Esophagus (tissue), 2 donors: Measurements from ENCODE around the gene ZAR1L. TPM values are rescaled to one million over a fixed set of nuclear protein-coding genes. Genes with fewer than 3 reads are reported as not detected.

Source experiments
- H3K27ac ChIP-seq, 2 donors: one replicate each; pipeline ENCODE4 v1.5.1; 2013; ENCODE audit warnings: low read depth in 2 of 2, mild to moderate bottlenecking in 2 of 2, inconsistent platforms in 1 of 2, low read length in 1 of 2, moderate library complexity in 1 of 2
- H3K27me3 ChIP-seq, 2 donors: one replicate each; pipeline ENCODE4 v1.6.1; 2013; ENCODE audit warnings: low read length in 2 of 2, control low read depth in 1 of 2, mild to moderate bottlenecking in 1 of 2; ENCODE audit not compliant: insufficient read depth in 2 of 2, control insufficient read depth in 1 of 2
- H3K36me3 ChIP-seq, 2 donors: one replicate each; pipeline ENCODE4 v1.6.1; 2013; ENCODE audit warnings: low read length in 1 of 2; ENCODE audit not compliant: control insufficient read depth in 2 of 2, insufficient read depth in 2 of 2
- H3K4me1 ChIP-seq, 2 donors: one replicate each; pipeline ENCODE4 v1.6.1; 2013; ENCODE audit warnings: low read length in 1 of 2; ENCODE audit not compliant: control insufficient read depth in 2 of 2, insufficient read depth in 2 of 2
- H3K4me3 ChIP-seq, 2 donors: one replicate each; pipeline ENCODE4 v1.5.1; 2013; ENCODE audit warnings: low read length in 2 of 2, mild to moderate bottlenecking in 2 of 2, low read depth in 1 of 2, moderate library complexity in 1 of 2
- H3K9me3 ChIP-seq, 2 donors: one replicate each; pipeline ENCODE4 v1.6.1; 2013; ENCODE audit warnings: mild to moderate bottlenecking in 2 of 2, low read depth in 1 of 2, low read length in 1 of 2, moderate library complexity in 1 of 2; ENCODE audit not compliant: control insufficient read depth in 2 of 2, insufficient read depth in 1 of 2
- WGBS, 2 donors: extraction: QIAGEN DNeasy Blood & Tissue Kit; methylation state at CpG; one replicate each; pipeline ENCODE4 v1.1.7; 2013; 5-methylcytosine and 5-hydroxymethylcytosine counted together
- polyA plus RNA-seq, 2 donors: library from polyadenylated mRNA; stranded (reverse); fragments of 200-250 nt; gene quantifications; one replicate each; pipeline ENCODE4 v1.2.3, GENCODE V29; 2013
- donor health status: healthy with polysubstance abuse.
- donor health status: Bipolar disorder and iron deficiency.

Gene ZAR1L
- polyA plus RNA-seq, 2 donors, result not detected

DNA sequence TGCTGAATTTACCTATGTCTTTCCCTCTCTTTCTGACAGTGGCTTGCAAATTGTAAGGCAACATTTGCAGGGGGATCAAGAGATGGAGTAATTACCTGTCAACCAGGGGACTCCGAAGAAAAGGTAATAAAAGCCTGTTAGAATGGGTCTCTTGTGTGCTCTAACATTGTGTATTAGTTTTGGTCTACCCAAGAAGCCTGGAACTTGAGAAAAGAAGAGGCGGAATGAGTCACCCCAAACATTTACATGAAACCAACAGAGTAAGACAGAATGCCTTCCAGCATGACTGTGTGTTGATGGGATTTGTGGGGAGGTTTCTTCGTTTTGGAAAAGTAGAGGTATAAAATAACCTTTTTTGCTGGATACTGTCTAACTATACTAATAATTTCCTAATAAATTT is 36.7 kb downstream of the ZAR1L start:
- Histone ChIP-seq H3K36me3 (no peaks in the 10 kb centered on the region), H3K27ac (no peak overlapping the region), H3K9me3 (no peaks in the 10 kb centered on the region), H3K4me1 (no peaks in the 10 kb centered on the region), H3K27me3 (no peaks in the 10 kb centered on the region), H3K4me3 (no peak overlapping the region)
- WGBS, 2 donors, result 78 to 83% methylated on average over 3 of the region's 3 CpGs

DNA sequence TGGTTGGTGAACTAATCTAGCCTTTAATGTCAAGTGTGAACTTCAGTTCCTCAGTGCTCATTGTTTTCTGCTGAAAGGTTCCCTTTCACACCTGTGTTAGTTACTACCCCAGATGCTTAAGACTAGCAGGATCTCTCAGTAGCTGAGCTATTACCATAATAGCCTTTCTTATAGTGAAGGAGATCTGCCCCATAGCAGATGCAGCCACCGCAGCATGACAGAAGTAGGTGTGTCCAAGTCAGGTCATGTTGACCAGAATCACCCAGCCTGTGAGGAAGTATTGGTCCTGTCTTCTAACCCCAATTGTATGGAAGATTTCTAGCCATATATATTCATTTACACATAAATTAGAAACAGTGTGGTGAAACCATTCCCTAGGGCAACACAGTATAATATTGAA is 37.3 kb downstream of the ZAR1L start:
- Histone ChIP-seq H3K36me3 (no peaks in the 10 kb centered on the region), H3K27ac (no peak overlapping the region), H3K9me3 (no peaks in the 10 kb centered on the region), H3K27me3 (no peaks in the 10 kb centered on the region), H3K4me3 (no peak overlapping the region), H3K4me1 (no peaks in the 10 kb centered on the region)
- WGBS, 2 donors, result 89 to 98% methylated on average over 1 of the region's 1 CpG

DNA sequence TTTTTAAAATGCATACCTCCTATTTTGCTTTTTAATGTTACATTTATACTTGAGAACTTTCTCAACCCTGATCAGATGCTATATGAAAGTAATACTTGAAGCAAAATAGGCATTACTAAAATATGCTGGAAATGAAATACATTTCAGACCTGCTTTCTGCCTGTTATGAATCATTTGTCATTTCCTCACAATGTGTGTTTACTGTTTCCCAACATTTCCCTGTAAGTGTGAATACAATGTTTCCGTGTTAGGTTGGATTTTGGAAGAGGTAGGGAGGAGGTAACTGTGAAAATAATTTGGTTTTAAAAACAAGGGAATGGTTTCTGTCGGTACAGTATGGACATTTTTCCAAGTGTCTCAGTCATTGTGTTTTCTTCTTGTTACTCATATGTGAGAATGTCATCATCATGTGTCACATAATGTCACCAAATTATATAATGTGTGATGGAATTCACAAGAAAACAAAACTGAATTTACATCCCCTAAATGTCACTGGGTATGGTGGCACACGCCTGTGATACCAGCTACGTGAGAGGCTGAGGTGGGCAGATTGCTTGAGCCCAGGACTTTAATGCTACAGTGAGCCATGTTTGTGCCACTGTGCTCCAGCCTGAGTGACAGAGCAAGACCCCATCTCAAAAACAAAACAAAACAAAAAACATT is 43.0 kb downstream of the ZAR1L start:
- WGBS, 2 donors, result 62 to 76% methylated on average over 4 of the region's 4 CpGs
- Histone ChIP-seq H3K4me3 (no peak overlapping the region), H3K36me3 (peaks cover 0 to 3% of the 10 kb centered on the region in 2 donors), H3K9me3 (no peaks in the 10 kb centered on the region), H3K27ac (no peak overlapping the region), H3K4me1 (peaks cover 2% of the 10 kb centered on the region in 2 donors), H3K27me3 (no peaks in the 10 kb centered on the region)

DNA sequence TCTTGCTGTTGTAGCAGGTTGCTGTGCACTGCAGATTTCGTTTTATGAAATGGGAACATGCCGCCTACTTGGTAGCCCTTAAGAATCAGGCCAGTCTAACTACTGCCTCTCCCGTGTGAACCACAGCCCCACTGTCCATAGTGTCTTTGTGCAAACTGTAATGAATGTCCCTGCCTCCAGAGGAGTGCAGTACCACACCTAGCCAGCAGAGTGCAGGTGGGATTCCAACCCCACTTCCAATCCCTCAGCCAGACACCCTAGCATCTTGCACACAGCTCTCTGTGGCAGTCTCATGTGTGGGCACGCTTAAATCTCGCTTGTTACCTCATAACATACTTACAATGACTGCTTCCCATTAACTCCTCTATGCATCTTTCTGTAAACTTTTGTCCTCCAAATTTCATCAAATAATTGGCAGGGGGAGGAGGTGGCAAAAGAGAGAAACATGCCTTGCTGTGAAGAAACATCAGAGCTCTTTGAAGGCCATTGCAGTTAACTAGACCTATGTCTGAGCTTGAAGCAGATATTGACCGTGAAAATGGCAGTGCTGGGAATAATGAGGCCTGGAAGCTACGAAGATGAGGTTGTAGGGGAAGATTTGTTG is 47.2 kb downstream of the ZAR1L start:
- H3K4me1 ChIP-seq, result peaks cover 2% of the 10 kb centered on the region in 2 donors
- H3K4me3 ChIP-seq, result no peak overlapping the region
- no peaks in the 10 kb centered on the region for H3K9me3 ChIP-seq
- WGBS, 2 donors, result 79 to 85% methylated on average over 7 of the region's 7 CpGs
- H3K27ac ChIP-seq, result no peak overlapping the region
- no peaks in the 10 kb centered on the region for H3K27me3 ChIP-seq
- peaks cover 3% of the 10 kb centered on the region in 2 donors for H3K36me3 ChIP-seq

DNA sequence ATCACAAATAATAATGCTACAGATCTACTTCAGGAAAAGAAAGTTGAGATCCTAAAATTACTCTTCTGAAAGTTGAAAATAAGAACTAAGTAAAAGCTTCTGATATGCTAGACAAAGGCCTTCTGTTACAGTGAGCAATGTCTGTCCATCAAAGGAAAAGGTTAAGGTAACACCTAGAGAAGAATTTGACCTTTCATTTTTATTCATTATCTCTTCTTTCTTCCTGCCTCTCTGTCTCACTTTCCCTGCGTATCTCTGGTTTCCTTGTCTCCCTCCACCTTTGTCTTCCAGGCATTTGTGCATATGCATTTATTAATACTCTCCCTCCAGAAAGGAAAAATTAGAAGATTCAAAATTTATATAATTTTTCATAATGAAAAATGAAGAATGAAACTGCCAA is 49.0 kb downstream of the ZAR1L start:
- 71 to 89% methylated on average over 1 of the region's 1 CpG for WGBS, 2 donors
- peaks cover 3% of the 10 kb centered on the region in 2 donors for H3K36me3 ChIP-seq
- no peak overlapping the region for H3K27ac ChIP-seq
- H3K4me3 ChIP-seq, result no peak overlapping the region
- H3K27me3 ChIP-seq, result no peaks in the 10 kb centered on the region
- H3K4me1 ChIP-seq, result peaks cover 0 to 2% of the 10 kb centered on the region in 2 donors
- no peaks in the 10 kb centered on the region for H3K9me3 ChIP-seq

DNA sequence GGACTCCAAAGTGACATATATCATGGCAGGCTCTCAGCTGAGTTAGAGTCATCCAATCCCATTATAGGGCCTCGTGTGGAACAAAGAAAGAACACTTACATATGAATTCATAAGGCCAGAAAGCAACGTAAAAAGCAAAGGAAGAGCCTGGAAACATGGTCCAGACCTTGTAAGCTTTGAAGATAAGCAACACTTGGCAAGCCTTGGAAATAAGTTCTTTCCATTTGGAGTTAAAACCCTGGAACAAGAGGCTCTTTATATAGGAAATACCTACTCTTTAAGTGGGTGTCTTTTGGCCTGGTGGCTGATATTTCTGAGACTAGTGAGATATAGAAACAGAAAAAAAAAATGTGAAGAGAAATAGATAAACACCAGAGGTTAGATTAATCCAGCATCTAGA is 49.4 kb downstream of the ZAR1L start:
- no peak overlapping the region for H3K27ac ChIP-seq
- H3K27me3 ChIP-seq, result no peaks in the 10 kb centered on the region
- H3K4me1 ChIP-seq, result no peaks in the 10 kb centered on the region
- no peak overlapping the region for H3K4me3 ChIP-seq
- WGBS, 2 donors, result 54% methylated on average over 2 of the region's 2 CpGs
- H3K9me3 ChIP-seq, result no peaks in the 10 kb centered on the region
- peaks cover 3% of the 10 kb centered on the region in 2 donors for H3K36me3 ChIP-seq

DNA sequence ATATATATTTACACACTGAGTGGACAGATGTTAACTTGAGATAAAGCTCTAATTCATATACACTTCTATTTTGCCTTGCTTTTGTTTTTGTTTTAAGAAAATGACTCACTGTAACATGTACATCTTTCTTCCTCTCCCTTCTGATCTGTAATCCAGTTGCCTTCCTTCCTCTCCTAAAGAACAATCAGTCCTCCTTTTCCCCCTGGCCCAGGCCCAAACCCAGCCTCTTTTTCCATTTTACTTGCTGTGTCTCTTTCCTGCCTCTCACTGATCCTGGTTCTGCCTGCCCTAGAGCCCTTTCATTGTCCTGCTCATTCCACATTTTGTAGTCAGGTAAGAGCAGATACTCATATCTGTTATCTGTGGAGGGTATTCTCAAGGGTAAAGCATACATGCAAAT is 50.8 kb downstream of the ZAR1L start:
- no peaks in the 10 kb centered on the region for H3K27me3 ChIP-seq
- H3K9me3 ChIP-seq, result no peaks in the 10 kb centered on the region
- H3K27ac ChIP-seq, result no peak overlapping the region
- H3K4me1 ChIP-seq, result no peaks in the 10 kb centered on the region
- peaks cover 3% of the 10 kb centered on the region in 2 donors for H3K36me3 ChIP-seq
- H3K4me3 ChIP-seq, result no peak overlapping the region

DNA sequence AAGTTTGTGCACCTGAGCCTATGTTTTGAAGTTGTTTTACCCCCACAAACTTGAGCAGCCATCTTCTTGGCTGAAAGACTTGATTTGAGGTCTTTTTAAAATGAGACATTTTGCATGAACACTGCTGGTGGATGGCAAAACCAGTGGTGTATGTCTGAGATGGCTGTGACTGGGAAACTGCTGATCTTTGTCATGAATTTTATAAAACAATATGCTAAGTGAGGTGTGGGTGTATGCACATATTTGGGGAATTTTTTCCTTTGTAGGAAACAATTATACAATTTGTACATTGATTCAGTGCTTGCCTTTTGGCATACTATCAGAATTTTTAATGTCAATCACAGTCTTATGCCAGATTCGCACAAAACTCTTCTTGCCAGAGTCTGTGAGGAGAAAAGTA is 52.5 kb downstream of the ZAR1L start:
- H3K4me1 ChIP-seq, result no peaks in the 10 kb centered on the region
- H3K4me3 ChIP-seq, result no peak overlapping the region
- H3K9me3 ChIP-seq, result no peaks in the 10 kb centered on the region
- no peaks in the 10 kb centered on the region for H3K27me3 ChIP-seq
- 78 to 91% methylated on average over 1 of the region's 1 CpG for WGBS, 2 donors
- no peak overlapping the region for H3K27ac ChIP-seq
- H3K36me3 ChIP-seq, result peaks cover 0 to 3% of the 10 kb centered on the region in 2 donors

DNA sequence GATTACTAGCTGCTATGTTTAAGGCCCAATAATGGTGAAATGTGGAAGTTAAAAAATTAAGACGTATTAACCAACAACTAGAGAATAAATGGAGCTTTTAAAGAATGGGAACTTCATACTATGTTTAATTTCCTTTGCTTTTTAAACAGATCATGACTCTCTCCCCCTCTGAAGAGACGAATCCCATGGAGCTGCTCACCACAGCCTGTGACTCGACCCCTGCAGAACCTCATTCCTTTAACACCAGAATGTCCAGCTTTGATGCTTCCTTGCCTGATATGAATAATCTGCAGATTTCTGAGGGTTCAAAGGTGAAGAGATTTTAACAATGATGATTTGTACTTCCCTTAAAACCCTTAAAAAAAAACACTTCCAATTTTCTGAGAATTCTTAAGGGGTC is 53.0 kb downstream of the ZAR1L start:
- Histone ChIP-seq H3K27me3 (no peaks in the 10 kb centered on the region), H3K4me3 (no peak overlapping the region), H3K4me1 (no peaks in the 10 kb centered on the region), H3K27ac (no peak overlapping the region), H3K36me3 (peaks cover 0 to 3% of the 10 kb centered on the region in 2 donors), H3K9me3 (no peaks in the 10 kb centered on the region)
- 65 to 81% methylated on average over 3 of the region's 3 CpGs for WGBS, 2 donors

DNA sequence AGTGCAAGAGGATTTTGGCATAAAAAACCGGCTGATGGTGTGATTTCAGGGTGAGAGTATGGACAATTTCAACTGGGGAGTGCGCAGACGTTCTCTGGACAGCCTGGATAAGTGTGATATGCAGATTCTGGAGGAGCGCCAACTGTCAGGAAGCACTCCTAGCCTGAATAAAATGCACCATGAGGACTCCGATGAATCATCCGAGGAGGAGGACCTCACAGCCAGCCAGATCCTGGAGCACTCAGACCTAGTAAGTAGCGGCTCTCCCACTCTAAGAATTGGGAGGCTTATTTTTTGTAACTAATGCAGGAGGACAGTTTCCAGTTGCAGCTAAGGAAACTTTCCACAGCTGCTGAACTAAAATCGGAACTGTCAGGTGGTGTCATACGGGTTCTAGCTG is 53.6 kb downstream of the ZAR1L start:
- Histone ChIP-seq H3K36me3 (peaks cover 0 to 3% of the 10 kb centered on the region in 2 donors), H3K27me3 (no peaks in the 10 kb centered on the region), H3K9me3 (no peaks in the 10 kb centered on the region), H3K4me3 (no peak overlapping the region), H3K27ac (peak overlapping the region; percentile 0 to 55), H3K4me1 (no peaks in the 10 kb centered on the region)
- WGBS, 2 donors, result 24 to 49% methylated on average over 9 of the region's 9 CpGs
